Measurements from ENCODE around the gene EPHB6.

Gene EPHB6

GRCh38 chr7:142897691-142898090, 42.8 kb downstream of the EPHB6 start:
- DNase-seq: no peak

GRCh38 chr7:142898377-142899170, 43.7 kb downstream of the EPHB6 start:
- DNase-seq: no peak

GRCh38 chr7:142899661-142900060, 44.8 kb downstream of the EPHB6 start:
- DNase-seq: no peak

GRCh38 chr7:142901426-142902259, 46.8 kb downstream of the EPHB6 start:
- DNase-seq: no peak

- DNase-seq: no peak
Measured at GRCh38 chr7:142904128-142904527, 49.3 kb downstream of the EPHB6 start.

- DNase-seq: no peak
Measured at GRCh38 chr7:142905759-142906158, 50.9 kb downstream of the EPHB6 start.

GRCh38 chr7:142906643-142907042, 51.8 kb downstream of the EPHB6 start:
- no peak for DNase-seq

- DNase-seq: no peak
Measured at GRCh38 chr7:142908290-142908689, 53.4 kb downstream of the EPHB6 start.

- no peak for DNase-seq
Measured at GRCh38 chr7:142908921-142909890, 54.3 kb downstream of the EPHB6 start.

- DNase-seq: no peak
Measured at GRCh38 chr7:142910031-142910433, 55.2 kb downstream of the EPHB6 start.

GRCh38 chr7:142910481-142910880, 55.6 kb downstream of the EPHB6 start:
- no peak for DNase-seq

- no peak for DNase-seq
Measured at GRCh38 chr7:142913051-142913450, 58.2 kb downstream of the EPHB6 start.

- DNase-seq: no peak
Measured at GRCh38 chr7:142913566-142913965, 58.7 kb downstream of the EPHB6 start.

- no peak for DNase-seq
Measured at GRCh38 chr7:142914121-142914520, 59.2 kb downstream of the EPHB6 start.

- DNase-seq: no peak
Measured at GRCh38 chr7:142915315-142915714, 60.4 kb downstream of the EPHB6 start.

GRCh38 chr7:142916508-142916907, 61.6 kb downstream of the EPHB6 start:
- DNase-seq: no peak

- DNase-seq: no peak
Measured at GRCh38 chr7:142917447-142917846, 62.6 kb downstream of the EPHB6 start.

- no peak for DNase-seq
Measured at GRCh38 chr7:142918901-142919300, 64.0 kb downstream of the EPHB6 start.

GRCh38 chr7:142919656-142920055, 64.8 kb downstream of the EPHB6 start:
- DNase-seq: no peak

Measured in stimulated activated naive CD4-positive, alpha-beta T cell (primary cell).